Measurements from ENCODE around the gene CDHR2. TPM values are rescaled to one million over a fixed set of nuclear protein-coding genes. Genes with fewer than 3 reads are reported as not detected.
A peak's percentile ranks its signal among the peaks of the same experiment; 100 is the strongest.

The CDHR2 gene
- total RNA-seq, 1 experiment from 2014 or later, result 0.63 TPM

GRCh38 chr5:176527246-176528222 is 21.6 kb upstream of the CDHR2 start:
- POLR2A ChIA-PET, result no interaction called here
- H3K36me3 Mint-ChIP-seq, result peaks cover 24% of the 10 kb centered on the region

GRCh38 chr5:176528301-176528700 is 20.8 kb upstream of the CDHR2 start:
- no peak overlapping the region for H3K4me3 Mint-ChIP-seq
- H3K36me3 Mint-ChIP-seq, result peaks cover 25% of the 10 kb centered on the region
- ATAC-seq, result no peak
- POLR2A ChIA-PET, result interaction anchor here (0.7 kb wide), 1 partner anchor 961 kb away, joined by 6 read pairs; no protein-coding TSS in a partner anchor
- H3K9me3 Mint-ChIP-seq, result no peaks in the 10 kb centered on the region
- peaks cover 2% of the 10 kb centered on the region for H3K4me1 Mint-ChIP-seq
- TF ChIP-seq TEAD4 (CRISPR knock-in tag; IDR thresholded peaks at IDR 0.05), result no peak
- TF ChIP-seq, protein P1, sequence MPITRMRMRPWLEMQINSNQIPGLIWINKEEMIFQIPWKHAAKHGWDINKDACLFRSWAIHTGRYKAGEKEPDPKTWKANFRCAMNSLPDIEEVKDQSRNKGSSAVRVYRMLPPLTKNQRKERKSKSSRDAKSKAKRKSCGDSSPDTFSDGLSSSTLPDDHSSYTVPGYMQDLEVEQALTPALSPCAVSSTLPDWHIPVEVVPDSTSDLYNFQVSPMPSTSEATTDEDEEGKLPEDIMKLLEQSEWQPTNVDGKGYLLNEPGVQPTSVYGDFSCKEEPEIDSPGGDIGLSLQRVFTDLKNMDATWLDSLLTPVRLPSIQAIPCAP (CRISPR knock-in tag; IDR thresholded peaks at IDR 0.05), result no peak
- no peak for TF ChIP-seq NFYB (CRISPR knock-in tag; conservative IDR thresholded peaks at IDR 0.05; ENCODE audit: low read depth)
- no peak for TF ChIP-seq ATF1 (CRISPR knock-in tag; IDR thresholded peaks at IDR 0.05)
- no peak for TF ChIP-seq ARID4B (CRISPR knock-in tag; IDR thresholded peaks at IDR 0.05; ENCODE audit: borderline replicate concordance)
- no peak for TF ChIP-seq ZNF671 (CRISPR knock-in tag; IDR thresholded peaks at IDR 0.05)
- no peak for TF ChIP-seq ZNF396 (CRISPR knock-in tag; IDR thresholded peaks at IDR 0.05; ENCODE audit: borderline replicate concordance)
- TF ChIP-seq, protein P2, sequence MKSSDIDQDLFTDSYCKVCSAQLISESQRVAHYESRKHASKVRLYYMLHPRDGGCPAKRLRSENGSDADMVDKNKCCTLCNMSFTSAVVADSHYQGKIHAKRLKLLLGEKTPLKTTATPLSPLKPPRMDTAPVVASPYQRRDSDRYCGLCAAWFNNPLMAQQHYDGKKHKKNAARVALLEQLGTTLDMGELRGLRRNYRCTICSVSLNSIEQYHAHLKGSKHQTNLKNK (CRISPR knock-in tag; IDR thresholded peaks at IDR 0.05), result no peak
- TF ChIP-seq NR1H2 (CRISPR knock-in tag; IDR thresholded peaks at IDR 0.05), result no peak
- TF ChIP-seq FOXJ3 (CRISPR knock-in tag; IDR thresholded peaks at IDR 0.05; ENCODE audit: borderline replicate concordance), result no peak
- TF ChIP-seq ZSCAN18 (CRISPR knock-in tag; IDR thresholded peaks at IDR 0.05), result no peak
- no peak for TF ChIP-seq ZNF219 (CRISPR knock-in tag; IDR thresholded peaks at IDR 0.05; ENCODE audit: borderline replicate concordance)
- CTCF ChIA-PET, result interaction anchor here (1.7 kb wide), 1 partner anchor 80 kb away, joined by 4 read pairs; the partner anchor contains the start of gene FAF2
- no peaks in the 10 kb centered on the region for H3K27me3 Mint-ChIP-seq (ENCODE audit: low read depth)
- DNase-seq (ENCODE audit: low spot score), result no peak
- H3K27ac Mint-ChIP-seq, result peak overlapping the region; percentile 45; the same call in 1 of the 2 replicates

More at GRCh38 chr5:176527246-176528222, 21.6 kb upstream of the CDHR2 start:
- Mint-ChIP-seq H3K9me3 (no peaks in the 10 kb centered on the region), H3K27ac (0 out of 2 replicates have a peak overlapping the region, but pooled peaks have one; percentile 45), H3K4me1 (no peaks in the 10 kb centered on the region), H3K27me3 (ENCODE audit: low read depth) (no peaks in the 10 kb centered on the region), H3K4me3 (no peak overlapping the region)
- TF ChIP-seq FOXP1 (CRISPR knock-in tag; IDR thresholded peaks at IDR 0.05; ENCODE audit: borderline replicate concordance) (0 out of 2 replicates have a peak, but pooled peaks have one; percentile 28), ZNF423 (CRISPR knock-in tag; IDR thresholded peaks at IDR 0.05) (no peak)
- ATAC-seq, result peak; percentile 12
- CTCF ChIA-PET, result interaction anchor here (1.7 kb wide), 1 partner anchor 80 kb away, joined by 4 read pairs; the partner anchor contains the start of gene FAF2
- DNase-seq (ENCODE audit: low spot score), result no peak
